Skin epidermis (tissue), 12 donors: Measurements from ENCODE around the gene PDE4A.
"Not testable (repeated sequence)": the region's sequence is repeated elsewhere in the genome, so short reads cannot be mapped to it uniquely, and the experiment has no call there.

Experiments used
- H3K27ac ChIP-seq, 21 experiments: fragments of 200-600 bp; sonication (generic) in 11 of 21; one replicate each; pipeline ENCODE4 v1.5.0; 2020; ENCODE audit warnings: mild to moderate bottlenecking in 3 of 21, inconsistent platforms in 2 of 21, moderate library complexity in 2 of 21
- H3K4me3 ChIP-seq, 7 experiments: fragments of 200-600 bp; sonication (generic) in 2 of 7; one replicate each; pipeline ENCODE4 v1.5.0; 2020; ENCODE audit warnings: inconsistent platforms in 2 of 7, mild to moderate bottlenecking in 2 of 7, moderate library complexity in 1 of 7

PDE4A gene

GRCh38 chr19:10453852-10454251 lies 33.5 kb downstream of the PDE4A start:
- Histone ChIP-seq H3K4me3 (no peak overlapping the region), H3K27ac (no peak overlapping the region)

GRCh38 chr19:10454267-10454666 lies 33.9 kb downstream of the PDE4A start:
- Histone ChIP-seq H3K27ac (no peak overlapping the region), H3K4me3 (no peak overlapping the region)

- not testable (repeated sequence) for H3K4me3 ChIP-seq, H3K27ac ChIP-seq
These were observed 38.4 kb downstream of the PDE4A start for GRCh38 chr19:10458733-10459132.

GRCh38 chr19:10460714-10461046 lies 40.3 kb downstream of the PDE4A start:
- no peak overlapping the region for H3K4me3 ChIP-seq

GRCh38 chr19:10461047-10461949 lies 41.0 kb downstream of the PDE4A start:
- H3K4me3 ChIP-seq, result peak overlapping the region; percentile 2 to 42 (median 20)
- H3K27ac ChIP-seq, result peak overlapping the region in 2 of 21 experiments; percentile 6 to 30

More at GRCh38 chr19:10460714-10461046, 40.3 kb downstream of the PDE4A start:
- no peak overlapping the region for H3K27ac ChIP-seq

GRCh38 chr19:10462042-10462441 lies 41.7 kb downstream of the PDE4A start:
- H3K27ac ChIP-seq, result not testable (repeated sequence)
- H3K4me3 ChIP-seq, result peak overlapping the region in 3 of 7 experiments; percentile 10 to 42 (median 33)

GRCh38 chr19:10462557-10462956 lies 42.2 kb downstream of the PDE4A start:
- Histone ChIP-seq H3K4me3 (no peak overlapping the region), H3K27ac (no peak overlapping the region)

GRCh38 chr19:10464456-10464855 lies 44.1 kb downstream of the PDE4A start:
- no peak overlapping the region for H3K27ac ChIP-seq

GRCh38 chr19:10467104-10467706 lies 46.9 kb downstream of the PDE4A start:
- no peak overlapping the region for H3K4me3 ChIP-seq
- no peak overlapping the region for H3K27ac ChIP-seq

More at GRCh38 chr19:10464456-10464855, 44.1 kb downstream of the PDE4A start:
- no peak overlapping the region for H3K4me3 ChIP-seq

- Histone ChIP-seq H3K4me3 (no peak overlapping the region), H3K27ac (no peak overlapping the region)
These were observed 47.8 kb downstream of the PDE4A start for GRCh38 chr19:10468133-10468532.

- Histone ChIP-seq H3K4me3 (no peak overlapping the region), H3K27ac (no peak overlapping the region)
These were observed 51.6 kb downstream of the PDE4A start for GRCh38 chr19:10471909-10472308.

- Histone ChIP-seq H3K27ac (no peak overlapping the region), H3K4me3 (no peak overlapping the region)
These were observed 52.9 kb downstream of the PDE4A start for GRCh38 chr19:10473192-10473591.

- Histone ChIP-seq H3K27ac (no peak overlapping the region), H3K4me3 (no peak overlapping the region)
These were observed 54.7 kb downstream of the PDE4A start for GRCh38 chr19:10474962-10475451.

- H3K27ac ChIP-seq, result no peak overlapping the region
These were observed 58.1 kb downstream of the PDE4A start for GRCh38 chr19:10478476-10478875.

GRCh38 chr19:10478903-10479384 lies 58.6 kb downstream of the PDE4A start:
- Histone ChIP-seq H3K4me3 (peak overlapping the region in 6 of 7 experiments; percentile 17 to 42 (median 20)), H3K27ac (peak overlapping the region in 12 of 21 experiments; percentile 2 to 65 (median 30))

More at GRCh38 chr19:10478476-10478875, 58.1 kb downstream of the PDE4A start:
- peak overlapping the region in 2 of 7 experiments; percentile 21 to 33 for H3K4me3 ChIP-seq

GRCh38 chr19:10486551-10486950 lies 66.2 kb downstream of the PDE4A start:
- H3K27ac ChIP-seq, result peak overlapping the region in 3 of 21 experiments; percentile 0 to 24 (median 5)
- no peak overlapping the region for H3K4me3 ChIP-seq

GRCh38 chr19:10491472-10492047 lies 71.2 kb downstream of the PDE4A start:
- no peak overlapping the region for H3K4me3 ChIP-seq
- H3K27ac ChIP-seq, result no peak overlapping the region

- Histone ChIP-seq H3K27ac (no peak overlapping the region), H3K4me3 (no peak overlapping the region)
These were observed 77.0 kb downstream of the PDE4A start for GRCh38 chr19:10497371-10497770.

- Histone ChIP-seq H3K27ac (peak overlapping the region in 1 of 21 experiments; percentile 8), H3K4me3 (no peak overlapping the region)
These were observed 79.4 kb downstream of the PDE4A start for GRCh38 chr19:10499550-10500246.

- H3K4me3 ChIP-seq, result no peak overlapping the region
- H3K27ac ChIP-seq, result no peak overlapping the region
These were observed 79.9 kb downstream of the PDE4A start for GRCh38 chr19:10500247-10500592.
